ENCODE data around the gene MRPL52. TPM values are rescaled to one million over a fixed set of nuclear protein-coding genes. Genes with fewer than 3 reads are reported as not detected.

Gene MRPL52
- total and polyA plus RNA-seq, 2 of the 13 experiments (the other 11 are each of a cell fraction or from before 2014, with no cell fraction given), result 118 to 329 TPM

- TF ChIP-seq SNRNP70 (IDR thresholded peaks at IDR 0.05; ENCODE audit: low read depth, low read length), result no peak
- TF ChIP-seq PHB2 (IDR thresholded peaks at IDR 0.05; ENCODE audit: partially characterized antibody), result no peak
- TF ChIP-seq ZNF503 (CRISPR knock-in tag; IDR thresholded peaks at IDR 0.05), result no peak
- peak; percentile 92 for TF ChIP-seq ERF (CRISPR knock-in tag; IDR thresholded peaks at IDR 0.05)
- peak; percentile 99 for TF ChIP-seq ZNF318 (CRISPR knock-in tag; IDR thresholded peaks at IDR 0.05)
- peak; percentile 93 for TF ChIP-seq IKZF5 (CRISPR knock-in tag; IDR thresholded peaks at IDR 0.05)
- TF ChIP-seq POLR2G (IDR thresholded peaks at IDR 0.05; ENCODE audit: low read depth, low read length), result no peak
- 0 out of 2 replicates have a peak, but pooled peaks have one; percentile 52 for TF ChIP-seq ZNF484 (CRISPR knock-in tag; IDR thresholded peaks at IDR 0.05; ENCODE audit: borderline replicate concordance, low read depth)
- TF ChIP-seq REPIN1 (CRISPR knock-in tag; IDR thresholded peaks at IDR 0.05; ENCODE audit: borderline replicate concordance, low read depth), result no peak
- no peak for TF ChIP-seq ZSCAN5A (CRISPR knock-in tag; IDR thresholded peaks at IDR 0.05; ENCODE audit: borderline replicate concordance)
- no peak for TF ChIP-seq ZFP36L2 (CRISPR knock-in tag; IDR thresholded peaks at IDR 0.05)
- TF ChIP-seq E2F1 (CRISPR knock-in tag; IDR thresholded peaks at IDR 0.05), result no peak
- no peak; the same call in 1 of the 2 replicates for TF ChIP-seq RXRA (CRISPR knock-in tag; IDR thresholded peaks at IDR 0.05)
These were observed 8.3 kb upstream of the MRPL52 start (continued) for GRCh38 chr14:22821193-22822015.

Data from HepG2 (cell line).